Left ventricle myocardium inferior (tissue), 1 donor: ENCODE data around the gene CLCN5. TPM values are rescaled to one million over a fixed set of nuclear protein-coding genes. Genes with fewer than 3 reads are reported as not detected.

Experiments used
- DNase-seq: peaks from one replicate; pipeline ENCODE4 v3.0.0-alpha.2; 2020
- H3K27ac ChIP-seq: fragments of 200-600 bp; replicated peaks from 2 replicates; pipeline ENCODE4 v1.8.0; 2021
- H3K27me3 ChIP-seq: fragments of 200-600 bp; 2 replicates; pipeline ENCODE4 v1.8.0; 2021; ENCODE audit warnings: low read depth
- H3K36me3 ChIP-seq: fragments of 200-600 bp; 2 replicates; pipeline ENCODE4 v1.8.0; 2021
- H3K4me1 ChIP-seq: fragments of 200-600 bp; 2 replicates; pipeline ENCODE4 v1.8.0; 2021
- H3K4me3 ChIP-seq: fragments of 200-600 bp; 2 replicates; pipeline ENCODE4 v1.8.0; 2021; ENCODE audit warnings: mild to moderate bottlenecking, moderate library complexity
- H3K9me3 ChIP-seq: fragments of 200-600 bp; replicated peaks from 2 replicates; pipeline ENCODE4 v1.8.0; 2021
- intact Hi-C: fragments of 100-400 bp; cut with micrococcal nuclease; formaldehyde crosslinking; loops from one replicate; pipeline ENCODE4 v1.11.0; 2022
- total RNA-seq: library from RNA; stranded (reverse); fragmentation: NEBNext Ultra II Directional; extraction: Animal tissue kit (Norgen Biotek cat#: 25700); gene quantifications from one replicate; pipeline ENCODE4 v1.2.1, GENCODE V29; 2021
- TF ChIP-seq, protein P1 (sequence below): fragments of 200-600 bp; IDR thresholded peaks from 2 replicates; pipeline ENCODE4 v1.8.0; 2021; ENCODE audit warnings: antibody characterized with exemption, mild to moderate bottlenecking, borderline replicate concordance
- donor health status: DM: no; HTN: yes; CAD: no; lungs with severe emphysema.

The CLCN5 gene
- total RNA-seq, 1 donor from 2014 or later, result 1.7 TPM

DNA sequence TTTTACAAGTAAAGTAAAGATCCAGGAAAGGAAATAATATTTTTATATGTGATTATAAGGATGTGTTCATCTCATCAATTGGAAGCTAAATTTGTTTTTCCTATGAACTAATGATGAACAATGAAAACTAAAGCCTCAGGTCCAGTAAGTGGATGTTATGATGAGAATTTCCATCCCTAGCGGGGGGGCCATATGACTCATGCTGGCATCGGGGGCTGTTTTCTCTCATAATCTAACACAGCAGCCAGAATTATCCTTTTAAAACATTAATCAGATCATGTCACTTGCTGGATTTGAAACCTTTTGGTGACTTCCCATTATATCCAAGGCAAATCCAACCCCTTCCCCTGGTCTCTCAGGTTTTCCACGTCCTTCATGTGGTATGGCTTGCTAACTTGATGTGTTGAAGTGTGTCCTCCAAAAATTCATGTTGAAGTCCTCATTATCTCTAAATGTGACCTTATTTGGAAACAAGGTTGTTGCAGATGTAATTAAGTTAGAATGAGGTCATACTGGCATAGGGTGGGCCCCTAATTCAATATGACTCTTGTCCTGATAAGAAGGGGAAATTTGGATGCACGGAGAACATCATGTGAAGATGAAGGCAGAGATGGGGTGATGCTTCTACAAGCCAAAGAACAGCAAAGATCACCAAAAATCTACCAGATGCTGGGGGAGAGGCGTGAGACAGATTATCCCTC, 181.6 kb downstream of the CLCN5 start:
- H3K36me3 ChIP-seq, result no peaks in the 10 kb centered on the region
- intact Hi-C loops, result no loop called here
- DNase-seq, result no peak
- H3K27ac ChIP-seq, result no peak overlapping the region
- H3K27me3 ChIP-seq, result no peaks in the 10 kb centered on the region
- no peak overlapping the region for H3K4me3 ChIP-seq
- TF ChIP-seq, protein P1, sequence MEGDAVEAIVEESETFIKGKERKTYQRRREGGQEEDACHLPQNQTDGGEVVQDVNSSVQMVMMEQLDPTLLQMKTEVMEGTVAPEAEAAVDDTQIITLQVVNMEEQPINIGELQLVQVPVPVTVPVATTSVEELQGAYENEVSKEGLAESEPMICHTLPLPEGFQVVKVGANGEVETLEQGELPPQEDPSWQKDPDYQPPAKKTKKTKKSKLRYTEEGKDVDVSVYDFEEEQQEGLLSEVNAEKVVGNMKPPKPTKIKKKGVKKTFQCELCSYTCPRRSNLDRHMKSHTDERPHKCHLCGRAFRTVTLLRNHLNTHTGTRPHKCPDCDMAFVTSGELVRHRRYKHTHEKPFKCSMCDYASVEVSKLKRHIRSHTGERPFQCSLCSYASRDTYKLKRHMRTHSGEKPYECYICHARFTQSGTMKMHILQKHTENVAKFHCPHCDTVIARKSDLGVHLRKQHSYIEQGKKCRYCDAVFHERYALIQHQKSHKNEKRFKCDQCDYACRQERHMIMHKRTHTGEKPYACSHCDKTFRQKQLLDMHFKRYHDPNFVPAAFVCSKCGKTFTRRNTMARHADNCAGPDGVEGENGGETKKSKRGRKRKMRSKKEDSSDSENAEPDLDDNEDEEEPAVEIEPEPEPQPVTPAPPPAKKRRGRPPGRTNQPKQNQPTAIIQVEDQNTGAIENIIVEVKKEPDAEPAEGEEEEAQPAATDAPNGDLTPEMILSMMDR, result no peak
- H3K9me3 ChIP-seq, result no peaks in the 10 kb centered on the region
- H3K4me1 ChIP-seq, result no peaks in the 10 kb centered on the region

DNA sequence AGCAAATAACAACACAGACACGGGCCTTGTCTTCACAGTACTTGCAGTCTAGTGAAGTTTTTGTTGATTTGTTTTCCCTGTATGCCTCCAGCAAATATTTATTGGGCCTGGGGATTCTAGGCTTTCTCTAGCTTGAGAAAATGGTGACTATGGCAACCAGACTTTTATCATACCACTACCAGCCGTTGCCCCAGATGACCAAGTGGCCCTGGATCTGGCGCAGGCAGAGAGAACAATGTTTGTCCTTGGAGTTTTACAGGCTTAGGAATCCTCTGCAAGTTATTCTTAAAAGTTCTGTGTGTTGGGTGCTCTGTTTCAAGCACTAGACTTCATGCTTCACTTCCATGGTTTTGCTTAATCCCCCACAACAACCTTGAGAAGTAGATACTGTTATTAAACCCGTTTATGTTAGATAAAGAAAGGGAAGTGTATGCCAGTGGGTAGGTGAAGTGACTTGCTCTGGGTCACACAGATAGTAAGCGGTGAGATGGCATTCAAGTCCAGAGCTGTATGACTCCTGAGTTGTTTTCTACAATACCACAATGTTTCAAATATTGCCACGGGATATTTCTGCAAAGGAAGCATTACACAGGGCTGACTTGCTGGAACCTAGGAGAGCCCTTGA, 183.8 kb downstream of the CLCN5 start:
- Histone ChIP-seq H3K9me3 (no peaks in the 10 kb centered on the region), H3K27ac (no peak overlapping the region), H3K36me3 (no peaks in the 10 kb centered on the region), H3K4me1 (no peaks in the 10 kb centered on the region), H3K27me3 (no peaks in the 10 kb centered on the region), H3K4me3 (no peak overlapping the region)
- TF ChIP-seq, protein P1, result no peak
- DNase-seq, result no peak
- intact Hi-C loops, result no loop called here

DNA sequence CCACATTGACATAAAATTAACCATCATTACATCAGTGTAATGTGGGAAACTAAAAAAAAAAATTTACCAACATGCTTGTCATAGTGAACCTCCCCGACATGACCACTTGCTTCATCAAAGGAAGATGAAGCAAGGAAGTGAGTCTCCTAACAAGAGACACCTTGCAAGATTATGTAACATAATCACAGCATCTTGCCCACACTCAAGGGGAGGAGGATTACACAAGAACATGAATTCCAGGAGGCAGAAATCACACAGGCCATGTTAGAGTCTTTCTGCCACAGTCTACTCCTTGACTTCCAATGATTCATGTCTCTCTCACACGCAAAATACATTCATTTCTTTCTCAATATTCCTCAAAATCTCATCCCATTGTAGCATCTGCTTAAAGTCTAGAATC, 185.1 kb downstream of the CLCN5 start:
- no peak overlapping the region for H3K4me3 ChIP-seq
- intact Hi-C loops, result no loop called here
- TF ChIP-seq, protein P1, result no peak

DNA sequence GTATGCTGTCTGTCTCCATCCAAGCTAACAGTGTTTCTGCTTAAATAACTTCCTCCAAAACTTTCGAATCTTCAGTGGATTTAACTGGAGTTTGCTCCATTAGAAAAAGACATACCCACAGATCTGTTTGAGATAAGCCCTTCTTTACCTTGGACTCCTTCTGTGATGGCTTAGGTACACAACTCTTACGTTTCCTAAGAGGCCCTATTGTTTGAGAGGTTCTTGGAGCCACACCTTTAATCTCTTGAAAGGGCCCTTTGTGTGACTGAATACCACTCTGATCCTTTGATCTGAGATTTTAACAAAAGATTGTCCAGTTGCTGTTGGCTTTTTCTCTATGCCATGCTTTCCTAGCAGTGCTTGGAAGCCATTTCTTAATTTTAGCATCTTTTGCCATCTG, 185.9 kb downstream of the CLCN5 start:
- H3K4me3 ChIP-seq, result no peak overlapping the region
- TF ChIP-seq, protein P1, result no peak
- no peak overlapping the region for H3K27ac ChIP-seq
- H3K36me3 ChIP-seq, result no peaks in the 10 kb centered on the region
- H3K27me3 ChIP-seq, result no peaks in the 10 kb centered on the region
- no peak for DNase-seq
- H3K9me3 ChIP-seq, result no peaks in the 10 kb centered on the region
- intact Hi-C loops, result no loop called here
- no peaks in the 10 kb centered on the region for H3K4me1 ChIP-seq

More for the DNA sequence above, 185.1 kb downstream of the CLCN5 start:
- H3K36me3 ChIP-seq, result no peaks in the 10 kb centered on the region
- H3K27me3 ChIP-seq, result no peaks in the 10 kb centered on the region
- no peaks in the 10 kb centered on the region for H3K9me3 ChIP-seq
- DNase-seq, result no peak
- H3K4me1 ChIP-seq, result no peaks in the 10 kb centered on the region
- H3K27ac ChIP-seq, result no peak overlapping the region

DNA sequence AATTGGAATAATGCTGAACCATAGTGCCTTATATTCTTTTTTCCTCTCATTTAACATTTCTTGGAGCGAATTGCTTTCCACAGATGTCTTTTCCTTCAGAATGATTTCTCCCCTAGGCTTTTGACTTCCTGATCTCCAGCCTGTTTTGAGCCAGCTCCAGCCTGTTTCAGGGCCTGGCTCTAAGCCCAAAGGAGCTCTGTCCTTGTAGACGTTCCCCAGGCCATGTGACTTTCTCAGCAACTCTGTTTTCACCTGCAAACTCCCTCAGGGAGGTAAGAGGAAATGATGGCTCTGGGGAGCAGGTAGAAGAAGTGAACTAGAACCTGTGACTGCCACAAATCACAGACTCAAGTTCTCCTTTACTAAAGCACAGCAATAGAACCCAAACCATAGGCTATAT, 189.3 kb downstream of the CLCN5 start:
- Histone ChIP-seq H3K4me1 (no peaks in the 10 kb centered on the region), H3K36me3 (no peaks in the 10 kb centered on the region), H3K4me3 (no peak overlapping the region), H3K27me3 (no peaks in the 10 kb centered on the region), H3K9me3 (no peaks in the 10 kb centered on the region), H3K27ac (no peak overlapping the region)
- TF ChIP-seq, protein P1, result no peak
- DNase-seq, result no peak
- intact Hi-C loops, result no loop called here
